Ascending aorta (tissue), 2 donors: Measurements from ENCODE around the gene POLR3G. TPM values are rescaled to one million over a fixed set of nuclear protein-coding genes. Genes with fewer than 3 reads are reported as not detected.

Experiments
- DNase-seq, 2 donors: peaks; one replicate each; pipeline ENCODE4 v3.0.0-alpha.2; 2019; ENCODE audit warnings: low spot score in 2 of 2
- H3K27ac ChIP-seq, 2 donors: fragments of 200-600 bp; sonication (generic); one replicate each; pipeline ENCODE4 v1.5.1; 2016 to 2017; ENCODE audit warnings: mild to moderate bottlenecking in 1 of 2
- H3K27me3 ChIP-seq: fragments of 200-600 bp; sonication (generic); one replicate; pipeline ENCODE4 v1.5.1; 2017
- H3K36me3 ChIP-seq, 2 donors: fragments of 200-600 bp; sonication (generic); one replicate each; pipeline ENCODE4 v1.5.1; 2016
- H3K4me1 ChIP-seq, 2 donors: fragments of 200-600 bp; sonication (generic); one replicate each; pipeline ENCODE4 v1.5.1; 2016 to 2017; ENCODE audit warnings: mild to moderate bottlenecking in 1 of 2
- H3K4me3 ChIP-seq, 2 donors: fragments of 200-600 bp; sonication (generic); one replicate each; pipeline ENCODE4 v1.5.1; 2016 to 2017; ENCODE audit warnings: mild to moderate bottlenecking in 1 of 2
- H3K9me3 ChIP-seq, 2 donors: fragments of 200-600 bp; sonication (generic); one replicate each; pipeline ENCODE4 v1.5.1; 2016
- CTCF ChIP-seq, 3 experiments: fragments of 200-600 bp in 2 of 3; fragments of 450-650 bp in 1 of 3; sonication (generic) in 2 of 3; IDR thresholded peaks; one replicate each; pipeline ENCODE4 v1.5.1; 2016 to 2019; ENCODE audit warnings: antibody characterized with exemption in 3 of 3, mild to moderate bottlenecking in 1 of 3, moderate library complexity in 1 of 3
- intact Hi-C: fragments of 100-400 bp; cut with DNase I; formaldehyde crosslinking; loops from one replicate; pipeline ENCODE4 v1.15.1; 2023
- total RNA-seq: library from RNA; depleted of rRNA; stranded (reverse); fragments of >200 nt; gene quantifications from one replicate; pipeline ENCODE4 v1.1.0, GENCODE V29; 2016

Gene POLR3G
- total RNA-seq, 1 donor from 2014 or later, result 1.5 TPM

GRCh38 chr5:90476391-90476790 is 1.7 kb downstream of the POLR3G start:
- intact Hi-C loops, result no loop called here
- H3K4me3 ChIP-seq, result no peak overlapping the region
- no peak for DNase-seq
- no peaks in the 10 kb centered on the region for H3K9me3 ChIP-seq
- TF ChIP-seq CTCF (IDR thresholded peaks at IDR 0.05), result no peak
- H3K36me3 ChIP-seq, result no peaks in the 10 kb centered on the region
- no peaks in the 10 kb centered on the region for H3K27me3 ChIP-seq
- H3K27ac ChIP-seq, result no peak overlapping the region
- peaks cover 0 to 13% of the 10 kb centered on the region in 2 donors for H3K4me1 ChIP-seq

- H3K27me3 ChIP-seq, result no peaks in the 10 kb centered on the region
- H3K4me3 ChIP-seq, result no peak overlapping the region
- intact Hi-C loops, result no loop called here
- DNase-seq, result no peak
- no peaks in the 10 kb centered on the region for H3K9me3 ChIP-seq
- TF ChIP-seq CTCF (IDR thresholded peaks at IDR 0.05), result no peak
- H3K36me3 ChIP-seq, result no peaks in the 10 kb centered on the region
- peaks cover 0 to 13% of the 10 kb centered on the region in 2 donors for H3K4me1 ChIP-seq
- no peak overlapping the region for H3K27ac ChIP-seq
These were observed 2.4 kb downstream of the POLR3G start for GRCh38 chr5:90477073-90477472.

- Histone ChIP-seq H3K4me1 (peaks cover 0 to 12% of the 10 kb centered on the region in 2 donors), H3K27me3 (no peaks in the 10 kb centered on the region), H3K9me3 (no peaks in the 10 kb centered on the region), H3K4me3 (no peak overlapping the region), H3K27ac (no peak overlapping the region), H3K36me3 (no peaks in the 10 kb centered on the region)
- intact Hi-C loops, result no loop called here
- TF ChIP-seq CTCF (IDR thresholded peaks at IDR 0.05), result no peak
- no peak for DNase-seq
These were observed 3.1 kb downstream of the POLR3G start for GRCh38 chr5:90477621-90478215.

DNA sequence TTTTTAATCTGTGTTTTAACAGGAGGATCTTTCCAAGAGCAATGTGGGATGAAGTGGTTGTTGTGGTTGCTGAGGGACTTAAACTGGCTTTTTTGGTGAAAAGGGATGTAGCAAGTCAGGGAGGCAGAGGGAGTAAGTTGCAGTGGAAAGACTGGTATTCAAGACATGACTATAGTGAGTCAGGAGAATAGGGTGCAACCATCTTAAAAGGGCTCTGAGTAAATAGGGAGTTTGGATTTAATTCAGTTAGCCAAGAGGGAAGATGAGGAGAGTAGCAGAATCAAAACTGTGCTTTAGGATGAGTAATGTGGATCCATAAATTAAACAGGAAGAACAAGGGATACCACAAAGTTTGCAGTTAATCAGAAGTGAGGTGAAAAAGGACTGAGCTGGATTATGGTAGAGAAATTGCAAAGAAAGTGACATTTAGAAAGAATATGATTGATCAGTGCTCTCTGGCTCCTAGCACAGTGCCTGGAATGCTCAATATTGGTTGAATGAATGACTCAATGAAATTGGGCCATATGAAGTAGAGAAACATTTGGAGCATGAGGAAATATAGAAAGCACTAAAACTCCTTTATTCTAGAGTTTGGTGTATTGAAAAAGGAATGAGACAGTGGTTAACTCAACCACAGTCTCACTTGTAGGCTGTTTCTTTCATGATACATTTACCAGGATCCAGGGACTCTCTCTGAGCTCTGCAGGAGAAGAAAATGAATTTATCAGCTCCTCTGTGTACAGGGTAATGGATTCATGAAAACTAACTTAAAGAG is 5.1 kb downstream of the POLR3G start:
- H3K4me3 ChIP-seq, result no peak overlapping the region
- no peak for TF ChIP-seq CTCF (IDR thresholded peaks at IDR 0.05)
- intact Hi-C loops, result no loop called here
- no peak overlapping the region for H3K27ac ChIP-seq
- H3K36me3 ChIP-seq, result no peaks in the 10 kb centered on the region
- DNase-seq, result no peak
- no peaks in the 10 kb centered on the region for H3K27me3 ChIP-seq
- peaks cover 0 to 1% of the 10 kb centered on the region in 2 donors for H3K4me1 ChIP-seq
- no peaks in the 10 kb centered on the region for H3K9me3 ChIP-seq

DNA sequence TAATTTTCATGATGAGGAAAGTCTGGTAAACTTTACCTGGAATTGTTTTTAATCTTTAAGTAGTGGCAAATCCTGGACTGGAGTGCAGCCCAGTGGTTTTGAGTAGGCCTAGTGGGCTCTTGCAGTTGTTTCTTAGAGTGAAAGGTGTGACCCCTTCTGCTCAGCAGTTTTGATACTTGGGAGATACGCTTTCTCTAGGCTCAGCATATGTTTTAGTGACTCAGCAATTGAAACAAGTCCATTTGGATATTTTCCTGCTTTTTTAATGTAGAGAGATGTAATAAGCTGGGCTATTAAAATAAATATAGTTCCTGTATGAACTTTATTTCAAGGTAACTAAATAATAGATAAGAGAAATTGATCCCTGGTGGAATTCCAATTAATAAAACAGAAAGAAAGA is 6.0 kb downstream of the POLR3G start:
- no peak for TF ChIP-seq CTCF (IDR thresholded peaks at IDR 0.05)
- H3K36me3 ChIP-seq, result no peaks in the 10 kb centered on the region
- intact Hi-C loops, result no loop called here
- H3K4me1 ChIP-seq, result no peaks in the 10 kb centered on the region
- no peak overlapping the region for H3K27ac ChIP-seq
- DNase-seq, result no peak
- H3K27me3 ChIP-seq, result no peaks in the 10 kb centered on the region
- H3K4me3 ChIP-seq, result no peak overlapping the region
- no peaks in the 10 kb centered on the region for H3K9me3 ChIP-seq
